HuH-7.5 (cell line): ENCODE data around the gene CD40LG.

Experiments used
- DNase-seq: peaks from one replicate; pipeline ENCODE4 v3.0.0; 2011; ENCODE audit warnings: low spot score

The CD40LG gene

GRCh38 chrX:136652822-136653723 is 5.1 kb downstream of the CD40LG start:
- no peak for DNase-seq

DNA sequence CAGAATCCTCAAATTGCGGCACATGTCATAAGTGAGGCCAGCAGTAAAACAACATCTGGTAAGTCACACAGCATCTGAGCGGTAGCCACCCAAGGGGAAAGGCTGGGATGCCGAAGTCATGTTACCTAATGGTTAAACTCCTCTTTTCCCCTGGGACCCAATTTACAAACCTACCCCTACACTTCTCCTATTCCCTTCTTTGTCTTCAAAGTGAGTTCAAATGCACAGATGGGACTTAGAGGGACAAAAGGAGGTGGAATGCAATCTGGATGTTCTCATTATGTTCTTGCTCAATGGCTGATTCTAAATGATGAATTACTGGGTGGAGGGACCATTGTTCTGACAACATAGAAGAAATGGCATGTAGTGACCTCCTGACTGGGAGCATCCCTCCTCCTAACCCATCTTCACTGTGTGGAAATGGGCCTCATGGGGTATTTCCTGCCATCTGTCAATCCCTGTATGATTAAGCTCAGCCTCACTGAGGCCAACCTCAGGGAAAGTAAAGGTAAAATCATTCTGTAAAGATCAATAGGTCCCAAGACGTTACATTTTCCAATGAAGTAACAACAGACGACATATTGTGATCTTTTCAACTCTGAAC is 8.5 kb downstream of the CD40LG start:
- DNase-seq: no peak

DNA sequence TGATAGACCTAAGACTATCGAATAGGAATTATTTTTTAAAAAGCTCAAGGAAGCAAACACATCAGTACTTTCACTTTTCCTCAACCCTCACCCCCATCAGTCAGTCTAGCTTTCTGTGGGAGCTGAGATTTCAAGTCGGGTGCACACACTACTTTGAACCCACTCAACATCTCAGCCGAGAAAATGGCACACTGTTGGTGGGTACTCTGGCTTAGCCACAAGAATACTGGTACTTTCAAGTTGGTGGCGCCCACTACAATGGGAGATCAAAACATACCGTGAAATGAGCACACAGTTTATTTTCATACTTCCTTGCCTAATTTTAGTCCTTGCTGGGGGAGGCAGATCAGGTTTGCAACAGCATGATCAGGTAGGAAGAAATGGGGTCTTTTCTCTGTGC is 10.2 kb downstream of the CD40LG start:
- DNase-seq: no peak

GRCh38 chrX:136659174-136659573 is 11.2 kb downstream of the CD40LG start:
- DNase-seq: no peak

DNA sequence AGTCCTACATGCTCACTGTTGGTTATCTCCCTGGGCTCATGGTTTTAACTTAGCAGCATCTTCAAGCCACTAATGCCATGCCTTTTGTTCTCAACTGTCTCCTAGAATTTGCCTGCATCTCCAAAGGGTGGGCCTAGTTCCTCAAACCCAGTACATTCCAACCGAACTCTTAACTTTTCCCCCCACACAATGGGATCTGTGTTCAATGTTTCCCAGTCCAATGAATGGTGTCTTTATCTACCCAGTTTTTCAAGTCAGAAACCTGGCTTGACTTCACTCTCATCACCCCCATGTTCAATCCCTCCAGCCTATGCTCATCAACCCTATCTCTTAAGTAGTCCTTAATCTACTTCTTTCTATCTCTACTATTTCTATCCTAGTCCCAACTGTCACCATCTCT is 12.9 kb downstream of the CD40LG start:
- no peak for DNase-seq

- DNase-seq: no peak
Measured at GRCh38 chrX:136662104-136662503, 14.1 kb downstream of the CD40LG start.

GRCh38 chrX:136662976-136663375 is 15.0 kb downstream of the CD40LG start:
- DNase-seq: no peak

GRCh38 chrX:136665258-136665900 is 17.4 kb downstream of the CD40LG start:
- no peak for DNase-seq

GRCh38 chrX:136666088-136666487 is 18.1 kb downstream of the CD40LG start:
- no peak for DNase-seq

- DNase-seq: no peak
Measured at GRCh38 chrX:136667446-136668168, 19.6 kb downstream of the CD40LG start.

GRCh38 chrX:136671006-136671610 is 23.1 kb downstream of the CD40LG start:
- no peak for DNase-seq

GRCh38 chrX:136674270-136674985 is 26.5 kb downstream of the CD40LG start:
- no peak for DNase-seq

DNA sequence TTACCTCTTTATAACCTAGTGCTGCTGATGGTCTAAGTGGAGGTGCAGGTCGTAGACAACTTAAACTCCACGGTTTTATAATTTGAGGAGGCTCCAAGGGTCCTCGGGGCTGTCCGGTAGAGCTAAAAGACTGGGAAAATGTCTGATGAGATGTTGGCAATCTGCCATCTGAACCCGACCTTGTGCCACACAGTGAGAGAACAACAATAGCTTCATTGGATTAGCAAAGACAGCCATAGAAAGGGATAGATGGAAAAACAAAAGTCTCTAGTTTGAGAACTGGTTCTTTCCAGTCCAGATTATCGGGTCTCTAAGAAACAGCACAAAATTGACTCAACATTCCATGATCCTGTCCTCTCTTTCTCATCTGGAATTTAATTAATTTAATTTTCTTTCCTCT is 31.6 kb downstream of the CD40LG start:
- no peak for DNase-seq

GRCh38 chrX:136684120-136684519 is 36.2 kb downstream of the CD40LG start:
- no peak for DNase-seq

GRCh38 chrX:136687457-136687856 is 39.5 kb downstream of the CD40LG start:
- DNase-seq: no peak

GRCh38 chrX:136689436-136689835 is 41.5 kb downstream of the CD40LG start:
- DNase-seq: no peak

DNA sequence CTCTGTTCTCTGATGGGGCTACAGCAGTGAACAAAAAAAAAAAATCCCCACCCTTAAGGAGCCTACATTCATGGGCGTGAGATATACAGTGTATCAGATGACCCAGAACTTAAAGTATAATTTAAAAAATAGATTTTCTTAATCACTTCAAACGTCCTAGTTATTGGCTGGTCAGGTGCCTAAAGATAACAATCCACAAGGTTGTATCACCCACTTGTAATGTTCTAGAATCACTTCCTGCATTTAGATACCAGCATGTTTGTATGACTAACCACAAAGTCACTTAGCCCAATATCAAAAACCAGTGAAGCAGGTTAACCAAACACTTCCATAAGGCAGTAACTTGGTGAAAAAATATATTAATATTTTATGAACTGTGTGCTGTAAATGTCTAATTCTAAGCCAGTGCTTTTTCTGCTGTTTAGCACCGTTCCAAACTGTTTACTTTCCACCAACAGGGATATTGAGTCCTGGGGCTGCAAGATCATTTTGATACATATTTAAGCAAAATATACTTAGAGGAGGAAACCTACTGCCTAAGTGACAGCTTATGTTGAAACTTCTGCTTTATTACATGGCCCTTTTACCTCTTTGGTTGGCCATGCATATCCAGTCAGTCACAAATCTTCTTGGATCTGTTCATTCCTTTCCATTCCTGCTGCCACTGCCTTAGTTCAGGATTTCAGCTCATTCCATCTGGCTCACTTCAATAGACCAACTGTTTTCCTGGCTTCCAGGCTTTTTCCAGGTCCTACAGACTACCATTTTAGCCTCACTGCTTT is 43.3 kb downstream of the CD40LG start:
- no peak for DNase-seq

DNA sequence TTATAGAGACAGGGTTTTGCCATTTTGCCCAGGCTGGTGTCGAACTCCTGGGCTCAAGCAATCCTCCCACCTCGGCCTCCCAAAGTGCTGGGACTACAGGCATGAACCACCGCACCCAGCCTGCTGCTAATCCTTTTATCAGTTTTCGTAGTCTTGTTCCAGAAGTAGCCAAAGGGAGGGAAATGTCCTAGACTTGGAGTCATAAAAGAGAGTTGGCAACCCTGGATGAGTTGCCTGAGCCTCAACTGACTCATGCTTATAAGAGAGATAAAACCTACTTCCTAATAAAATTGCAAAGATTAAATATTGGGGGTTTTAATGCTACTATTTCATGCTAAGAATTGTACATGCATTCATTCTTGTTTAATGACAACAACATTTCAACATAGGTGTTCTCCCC is 44.3 kb downstream of the CD40LG start:
- DNase-seq: no peak

GRCh38 chrX:136694431-136695087 is 46.6 kb downstream of the CD40LG start:
- DNase-seq: no peak

DNA sequence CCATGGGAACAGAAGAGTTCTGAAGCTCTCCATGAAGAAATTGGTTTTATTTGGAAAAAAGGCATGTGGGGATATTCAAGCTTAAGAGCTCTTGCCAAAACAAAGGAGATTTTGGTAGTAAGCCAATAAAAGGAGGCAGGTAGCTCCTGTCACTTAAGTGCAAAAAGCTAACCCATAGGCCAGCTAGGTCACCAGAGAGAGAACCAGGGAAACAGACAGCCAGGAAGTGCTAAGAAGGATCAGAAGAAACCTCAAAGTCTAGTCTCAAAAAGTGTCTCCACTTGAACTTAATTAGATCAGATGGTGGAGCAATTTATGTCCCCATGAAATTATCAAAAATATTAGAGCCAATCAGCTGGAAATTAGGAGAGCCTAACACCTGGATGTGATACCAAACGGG is 49.2 kb downstream of the CD40LG start:
- no peak for DNase-seq
